Neural cell (in vitro differentiated cells): ENCODE data around the gene OR52A5.

Experiments
- EP300 ChIP-seq: fragments of 450-650 bp; conservative IDR thresholded peaks from 2 replicates; pipeline ENCODE4 v1.6.1; 2014; ENCODE audit warnings: antibody characterized with exemption, mild to moderate bottlenecking, moderate library complexity; ENCODE audit not compliant: poor library complexity, severe bottlenecking
- EZH2 ChIP-seq: fragments of 200-600, 300-800 bp; shearing (Covaris generic), sonication (generic); IDR thresholded peaks from 2 replicates; pipeline ENCODE4 v1.6.1; 2014; ENCODE audit warnings: antibody characterized with exemption, low read length, borderline replicate concordance, mild to moderate bottlenecking; ENCODE audit not compliant: insufficient read depth, poor library complexity, severe bottlenecking
- POLR2AphosphoS5 ChIP-seq: IDR thresholded peaks from 2 replicates; pipeline ENCODE4 v1.6.1; 2012
- RAD21 ChIP-seq: fragments of 450-650 bp; conservative IDR thresholded peaks from 2 replicates; pipeline ENCODE4 v1.6.1; 2014; ENCODE audit warnings: antibody characterized with exemption, mild to moderate bottlenecking, moderate library complexity
- TAF1 ChIP-seq: IDR thresholded peaks from 2 replicates; pipeline ENCODE4 v1.6.1; 2012; ENCODE audit warnings: low read depth
- TF ChIP-seq, protein P1 (sequence below): fragments of 450-650 bp; IDR thresholded peaks from 2 replicates; pipeline ENCODE4 v1.5.1; 2014; ENCODE audit warnings: antibody characterized with exemption, mild to moderate bottlenecking, moderate library complexity; ENCODE audit not compliant: poor library complexity, severe bottlenecking
- TF ChIP-seq, protein P2 (sequence below): IDR thresholded peaks from 2 replicates; pipeline ENCODE4 v1.6.1; 2012; ENCODE audit warnings: borderline replicate concordance

DNA sequence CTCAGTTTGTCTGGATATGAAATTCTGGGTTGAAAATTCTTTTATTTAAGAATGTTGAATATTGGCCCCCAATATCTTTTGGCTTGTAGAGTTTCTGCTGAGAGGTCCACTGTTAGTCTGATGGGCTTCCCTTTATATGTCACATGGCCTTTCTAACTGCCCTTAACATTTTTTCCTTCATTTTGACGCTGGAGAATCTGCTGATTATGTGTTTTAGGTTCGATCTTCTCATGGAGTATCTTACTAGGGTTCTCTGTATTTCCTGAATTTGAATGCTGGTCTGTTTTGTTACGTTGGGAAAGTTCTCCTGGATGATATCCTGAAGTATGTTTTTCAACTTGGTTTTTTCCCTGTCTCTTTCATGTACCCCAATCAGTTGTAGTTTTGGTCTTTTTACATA is 22.8 kb downstream of the OR52A5 start:
- TF ChIP-seq, protein P1, sequence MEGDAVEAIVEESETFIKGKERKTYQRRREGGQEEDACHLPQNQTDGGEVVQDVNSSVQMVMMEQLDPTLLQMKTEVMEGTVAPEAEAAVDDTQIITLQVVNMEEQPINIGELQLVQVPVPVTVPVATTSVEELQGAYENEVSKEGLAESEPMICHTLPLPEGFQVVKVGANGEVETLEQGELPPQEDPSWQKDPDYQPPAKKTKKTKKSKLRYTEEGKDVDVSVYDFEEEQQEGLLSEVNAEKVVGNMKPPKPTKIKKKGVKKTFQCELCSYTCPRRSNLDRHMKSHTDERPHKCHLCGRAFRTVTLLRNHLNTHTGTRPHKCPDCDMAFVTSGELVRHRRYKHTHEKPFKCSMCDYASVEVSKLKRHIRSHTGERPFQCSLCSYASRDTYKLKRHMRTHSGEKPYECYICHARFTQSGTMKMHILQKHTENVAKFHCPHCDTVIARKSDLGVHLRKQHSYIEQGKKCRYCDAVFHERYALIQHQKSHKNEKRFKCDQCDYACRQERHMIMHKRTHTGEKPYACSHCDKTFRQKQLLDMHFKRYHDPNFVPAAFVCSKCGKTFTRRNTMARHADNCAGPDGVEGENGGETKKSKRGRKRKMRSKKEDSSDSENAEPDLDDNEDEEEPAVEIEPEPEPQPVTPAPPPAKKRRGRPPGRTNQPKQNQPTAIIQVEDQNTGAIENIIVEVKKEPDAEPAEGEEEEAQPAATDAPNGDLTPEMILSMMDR: no peak
- TF ChIP-seq EP300 (no peak), RAD21 (no peak), POLR2AphosphoS5 (no peak), EZH2 (no peak), TAF1 (no peak)
- TF ChIP-seq, protein P2, sequence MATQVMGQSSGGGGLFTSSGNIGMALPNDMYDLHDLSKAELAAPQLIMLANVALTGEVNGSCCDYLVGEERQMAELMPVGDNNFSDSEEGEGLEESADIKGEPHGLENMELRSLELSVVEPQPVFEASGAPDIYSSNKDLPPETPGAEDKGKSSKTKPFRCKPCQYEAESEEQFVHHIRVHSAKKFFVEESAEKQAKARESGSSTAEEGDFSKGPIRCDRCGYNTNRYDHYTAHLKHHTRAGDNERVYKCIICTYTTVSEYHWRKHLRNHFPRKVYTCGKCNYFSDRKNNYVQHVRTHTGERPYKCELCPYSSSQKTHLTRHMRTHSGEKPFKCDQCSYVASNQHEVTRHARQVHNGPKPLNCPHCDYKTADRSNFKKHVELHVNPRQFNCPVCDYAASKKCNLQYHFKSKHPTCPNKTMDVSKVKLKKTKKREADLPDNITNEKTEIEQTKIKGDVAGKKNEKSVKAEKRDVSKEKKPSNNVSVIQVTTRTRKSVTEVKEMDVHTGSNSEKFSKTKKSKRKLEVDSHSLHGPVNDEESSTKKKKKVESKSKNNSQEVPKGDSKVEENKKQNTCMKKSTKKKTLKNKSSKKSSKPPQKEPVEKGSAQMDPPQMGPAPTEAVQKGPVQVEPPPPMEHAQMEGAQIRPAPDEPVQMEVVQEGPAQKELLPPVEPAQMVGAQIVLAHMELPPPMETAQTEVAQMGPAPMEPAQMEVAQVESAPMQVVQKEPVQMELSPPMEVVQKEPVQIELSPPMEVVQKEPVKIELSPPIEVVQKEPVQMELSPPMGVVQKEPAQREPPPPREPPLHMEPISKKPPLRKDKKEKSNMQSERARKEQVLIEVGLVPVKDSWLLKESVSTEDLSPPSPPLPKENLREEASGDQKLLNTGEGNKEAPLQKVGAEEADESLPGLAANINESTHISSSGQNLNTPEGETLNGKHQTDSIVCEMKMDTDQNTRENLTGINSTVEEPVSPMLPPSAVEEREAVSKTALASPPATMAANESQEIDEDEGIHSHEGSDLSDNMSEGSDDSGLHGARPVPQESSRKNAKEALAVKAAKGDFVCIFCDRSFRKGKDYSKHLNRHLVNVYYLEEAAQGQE: no peak
